Measurements from ENCODE around the gene ASPSCR1. TPM values are rescaled to one million over a fixed set of nuclear protein-coding genes. Genes with fewer than 3 reads are reported as not detected.

ASPSCR1 gene
- total and polyA plus RNA-seq, 4 experiments from 2014 or later: 25.1 to 40.6 (median 38.6) TPM

DNA sequence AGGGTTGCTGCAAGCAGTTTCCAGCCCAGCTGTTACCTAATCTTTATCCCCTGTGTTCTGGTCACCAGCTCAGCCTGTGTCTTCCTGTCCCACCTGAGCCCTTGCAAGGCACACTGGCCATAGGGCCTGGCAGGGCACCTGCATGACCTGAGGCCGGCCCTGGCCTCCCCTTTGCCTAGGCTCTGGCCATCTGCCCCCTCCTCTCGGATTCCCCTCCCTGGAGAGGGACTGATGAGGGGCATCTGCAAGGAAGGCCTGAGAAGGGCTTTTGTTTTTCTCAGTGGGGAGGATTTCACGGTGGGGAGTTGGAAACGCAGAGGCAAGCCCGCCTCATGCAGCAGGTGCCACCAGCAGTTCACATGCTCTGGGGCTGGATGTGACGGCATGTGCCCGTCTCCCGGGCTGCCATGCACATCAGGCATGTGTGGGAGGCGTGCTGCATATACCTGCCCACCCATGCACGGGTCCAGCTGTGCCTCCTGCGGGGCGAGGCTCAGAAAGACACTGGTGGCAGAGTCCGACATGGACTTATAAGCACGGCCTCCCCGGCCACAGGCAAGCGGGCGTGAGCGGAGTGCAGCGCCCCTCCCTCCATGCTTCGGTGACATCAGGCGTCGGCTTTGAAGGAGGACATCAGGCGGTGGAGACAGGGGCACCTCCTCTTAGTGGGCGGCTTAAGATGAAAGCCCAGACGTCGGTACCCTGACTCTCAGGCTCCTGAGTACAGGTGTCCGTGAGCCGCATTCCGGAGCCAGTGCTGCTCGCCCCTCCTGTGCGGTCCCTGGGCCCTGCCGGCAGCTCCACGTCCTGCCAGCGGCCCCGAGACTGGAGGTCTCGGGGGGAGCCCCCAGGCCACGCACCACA is 16.5 kb downstream of the ASPSCR1 start:
- Histone ChIP-seq H3K4me1 (ENCODE audit: insufficient read depth, low read length) (no peaks in the 10 kb centered on the region), H3K27me3 (ENCODE audit: insufficient read depth, low read length) (no peaks in the 10 kb centered on the region), H3K9me3 (ENCODE audit: control insufficient read depth in 1 of 2, low read length in 2 of 2) (no peaks in the 10 kb centered on the region), H3K4me3 (ENCODE audit: low read length in 2 of 2) (no peak overlapping the region), H3K36me3 (ENCODE audit: insufficient read depth, low read length) (no peaks in the 10 kb centered on the region), H3K27ac (ENCODE audit: low read depth, low read length) (no peak overlapping the region)
- intact Hi-C loops (cut with micrococcal nuclease): no loop called here
- no peak overlapping the region for H3K4me3 Mint-ChIP-seq
- peaks cover 2 to 7% of the 10 kb centered on the region in 2 donors for H3K36me3 Mint-ChIP-seq
- H3K27me3 Mint-ChIP-seq: no peaks in the 10 kb centered on the region
- no peak for DNase-seq
- H3K9me3 Mint-ChIP-seq: no peaks in the 10 kb centered on the region
- CTCF ChIA-PET (ENCODE audit: partially characterized antibody): no interaction called here
- POLR2A ChIA-PET (ENCODE audit: partially characterized antibody): no interaction called here
- H3K4me1 Mint-ChIP-seq: peaks cover 4 to 6% (median 5%) of the 10 kb centered on the region in 4 donors
- H3K27ac Mint-ChIP-seq: peak overlapping the region in 1 of 7 donors; percentile 51

DNA sequence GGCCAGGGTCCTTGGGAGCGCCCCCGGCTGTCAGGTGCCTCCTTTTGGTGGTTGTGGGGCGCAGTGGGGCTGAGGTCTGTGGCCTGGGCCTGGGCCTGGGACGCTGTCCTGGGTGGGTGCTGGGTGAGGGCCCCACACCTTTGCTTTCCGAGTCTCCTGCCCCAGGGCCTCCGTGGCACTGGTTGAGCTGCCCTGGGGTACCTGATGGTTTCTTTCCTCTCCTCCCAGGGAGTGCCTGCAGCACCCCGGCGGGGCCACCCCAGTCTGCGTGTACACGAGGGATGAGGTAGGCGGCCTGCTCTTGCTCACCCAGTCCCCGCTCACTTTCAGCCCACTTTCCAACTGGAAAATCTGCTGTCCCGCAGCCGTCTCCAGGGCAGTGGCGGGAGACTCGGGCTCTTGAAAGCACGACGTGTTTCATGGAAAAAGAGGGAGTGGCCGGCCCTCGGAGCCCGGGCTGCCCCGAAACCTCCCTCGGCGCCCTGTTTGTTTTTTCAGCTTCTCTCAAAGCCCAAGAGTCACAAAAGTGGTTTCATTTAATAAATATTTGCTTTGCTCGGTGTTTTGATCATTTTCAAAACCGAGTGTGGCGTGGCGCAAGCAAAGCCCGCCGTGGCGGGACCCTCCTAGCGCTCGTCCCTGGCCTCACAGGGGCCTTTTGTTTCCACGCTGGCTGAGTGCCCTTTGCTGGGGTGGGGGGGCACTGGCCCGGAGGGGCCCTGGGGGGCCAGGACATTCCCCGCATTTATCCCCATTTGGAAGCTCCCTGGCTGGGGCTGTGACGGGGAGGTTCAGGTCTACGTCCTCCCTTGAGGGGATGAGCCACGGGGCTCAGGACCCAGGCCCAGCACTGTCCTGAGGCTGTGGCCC is 17.4 kb downstream of the ASPSCR1 start:
- H3K27me3 Mint-ChIP-seq: no peaks in the 10 kb centered on the region
- ChIA-PET POLR2A (ENCODE audit: partially characterized antibody) (interaction anchor here (0.5 kb wide), 1 partner anchor 378 kb away, joined by 3 read pairs; no protein-coding TSS in a partner anchor), CTCF (ENCODE audit: partially characterized antibody) (no interaction called here)
- Histone ChIP-seq H3K36me3 (ENCODE audit: insufficient read depth, low read length) (no peaks in the 10 kb centered on the region), H3K27ac (ENCODE audit: low read depth, low read length) (no peak overlapping the region), H3K4me3 (ENCODE audit: low read length in 2 of 2) (no peak overlapping the region), H3K9me3 (ENCODE audit: control insufficient read depth in 1 of 2, low read length in 2 of 2) (no peaks in the 10 kb centered on the region), H3K27me3 (ENCODE audit: insufficient read depth, low read length) (no peaks in the 10 kb centered on the region), H3K4me1 (ENCODE audit: insufficient read depth, low read length) (no peaks in the 10 kb centered on the region)
- no peaks in the 10 kb centered on the region for H3K9me3 Mint-ChIP-seq
- no peak overlapping the region for H3K4me3 Mint-ChIP-seq
- H3K27ac Mint-ChIP-seq: no peak overlapping the region
- intact Hi-C loops (cut with micrococcal nuclease): no loop called here
- peaks cover 2 to 7% of the 10 kb centered on the region in 2 donors for H3K36me3 Mint-ChIP-seq
- DNase-seq: no peak
- peaks cover 4 to 6% (median 5%) of the 10 kb centered on the region in 4 donors for H3K4me1 Mint-ChIP-seq

DNA sequence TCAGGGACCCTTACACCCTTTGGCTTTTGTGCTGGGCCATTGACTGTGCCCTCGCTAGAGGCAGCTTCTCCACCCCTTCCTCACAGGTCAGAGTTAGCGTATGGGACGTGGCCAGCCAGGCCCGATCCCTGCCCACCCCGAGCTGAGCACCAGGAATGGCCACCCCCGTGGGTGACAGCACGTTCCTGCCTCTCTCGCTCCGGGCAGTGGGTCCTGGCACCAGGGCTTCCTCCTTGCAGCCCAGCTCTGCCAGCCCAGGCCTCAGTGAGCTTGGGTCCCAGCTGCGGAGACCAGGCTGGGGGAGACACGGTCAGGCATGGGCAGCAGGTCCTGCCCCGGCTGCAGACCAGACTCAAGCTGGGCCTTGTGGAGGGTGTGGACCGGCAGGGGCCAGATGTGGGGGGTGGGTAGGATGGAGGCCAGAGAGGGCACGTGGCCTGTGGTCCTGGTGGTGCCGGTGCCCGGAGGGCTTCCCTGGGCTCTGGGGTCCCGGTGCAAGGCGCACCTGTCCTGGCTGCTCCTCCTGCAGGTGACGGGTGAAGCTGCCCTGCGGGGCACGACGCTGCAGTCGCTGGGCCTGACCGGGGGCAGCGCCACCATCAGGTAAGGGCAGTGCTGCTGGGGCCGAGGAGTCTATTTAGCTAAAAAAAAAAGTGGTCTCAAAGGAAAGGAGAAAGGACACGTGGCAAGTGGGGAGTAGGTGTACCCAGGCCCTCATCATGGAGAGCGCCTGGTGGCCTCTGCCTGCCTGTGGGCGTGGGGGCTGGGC is 18.2 kb downstream of the ASPSCR1 start:
- Mint-ChIP-seq H3K36me3 (peaks cover 2 to 7% of the 10 kb centered on the region in 2 donors), H3K27me3 (no peaks in the 10 kb centered on the region), H3K4me1 (peaks cover 2 to 5% (median 2%) of the 10 kb centered on the region in 4 donors), H3K9me3 (no peaks in the 10 kb centered on the region), H3K27ac (peak overlapping the region in 1 of 7 donors; percentile 37), H3K4me3 (no peak overlapping the region)
- DNase-seq: no peak
- no peak overlapping the region for H3K27ac ChIP-seq (ENCODE audit: low read depth, low read length)
- no peaks in the 10 kb centered on the region for H3K9me3 ChIP-seq (ENCODE audit: control insufficient read depth in 1 of 2, low read length in 2 of 2)
- POLR2A ChIA-PET (ENCODE audit: partially characterized antibody): interaction anchor here (1.3 kb wide), 1 partner anchor 19 kb away, joined by 3 read pairs; the partner anchor contains the start of gene ASPSCR1
- intact Hi-C loops (cut with micrococcal nuclease): no loop called here
- no peaks in the 10 kb centered on the region for H3K27me3 ChIP-seq (ENCODE audit: insufficient read depth, low read length)
- H3K4me1 ChIP-seq (ENCODE audit: insufficient read depth, low read length): no peaks in the 10 kb centered on the region
- no peak overlapping the region for H3K4me3 ChIP-seq (ENCODE audit: low read length in 2 of 2)
- H3K36me3 ChIP-seq (ENCODE audit: insufficient read depth, low read length): no peaks in the 10 kb centered on the region
- CTCF ChIA-PET (ENCODE audit: partially characterized antibody): no interaction called here

DNA sequence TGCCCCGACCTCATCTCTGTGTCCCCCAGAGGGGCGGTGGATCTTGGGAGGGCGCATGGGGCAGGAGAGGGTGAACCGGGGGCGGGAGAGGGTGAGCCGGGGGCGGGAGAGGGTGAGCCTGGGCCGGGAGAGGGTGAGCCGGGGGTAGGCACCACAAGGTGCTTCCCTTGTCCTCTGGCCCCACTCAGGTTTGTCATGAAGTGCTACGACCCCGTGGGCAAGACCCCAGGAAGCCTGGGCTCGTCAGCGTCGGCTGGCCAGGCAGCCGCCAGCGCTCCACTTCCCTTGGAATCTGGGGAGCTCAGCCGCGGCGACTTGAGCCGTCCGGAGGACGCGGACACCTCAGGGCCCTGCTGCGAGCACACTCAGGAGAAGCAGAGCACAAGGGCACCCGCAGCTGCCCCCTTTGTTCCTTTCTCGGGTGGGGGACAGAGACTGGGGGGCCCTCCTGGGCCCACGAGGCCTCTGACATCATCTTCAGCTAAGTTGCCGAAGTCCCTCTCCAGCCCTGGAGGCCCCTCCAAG is 18.9 kb downstream of the ASPSCR1 start:
- DNase-seq: no peak
- no peaks in the 10 kb centered on the region for H3K9me3 Mint-ChIP-seq
- no peak overlapping the region for H3K4me3 Mint-ChIP-seq
- H3K27me3 ChIP-seq (ENCODE audit: insufficient read depth, low read length): no peaks in the 10 kb centered on the region
- H3K9me3 ChIP-seq (ENCODE audit: control insufficient read depth in 1 of 2, low read length in 2 of 2): no peaks in the 10 kb centered on the region
- H3K36me3 Mint-ChIP-seq: peaks cover 2 to 7% of the 10 kb centered on the region in 2 donors
- no peak overlapping the region for H3K27ac Mint-ChIP-seq
- H3K36me3 ChIP-seq (ENCODE audit: insufficient read depth, low read length): no peaks in the 10 kb centered on the region
- no peak overlapping the region for H3K4me3 ChIP-seq (ENCODE audit: low read length in 2 of 2)
- peaks cover 0 to 2% (median 0%) of the 10 kb centered on the region in 4 donors for H3K4me1 Mint-ChIP-seq
- H3K27ac ChIP-seq (ENCODE audit: low read depth, low read length): no peak overlapping the region
- no peaks in the 10 kb centered on the region for H3K27me3 Mint-ChIP-seq
- POLR2A ChIA-PET (ENCODE audit: partially characterized antibody): interaction anchor here (1.3 kb wide), 1 partner anchor 19 kb away, joined by 3 read pairs; the partner anchor contains the start of gene ASPSCR1
- no peaks in the 10 kb centered on the region for H3K4me1 ChIP-seq (ENCODE audit: insufficient read depth, low read length)
- CTCF ChIA-PET (ENCODE audit: partially characterized antibody): no interaction called here
- intact Hi-C loops (cut with micrococcal nuclease): no loop called here

DNA sequence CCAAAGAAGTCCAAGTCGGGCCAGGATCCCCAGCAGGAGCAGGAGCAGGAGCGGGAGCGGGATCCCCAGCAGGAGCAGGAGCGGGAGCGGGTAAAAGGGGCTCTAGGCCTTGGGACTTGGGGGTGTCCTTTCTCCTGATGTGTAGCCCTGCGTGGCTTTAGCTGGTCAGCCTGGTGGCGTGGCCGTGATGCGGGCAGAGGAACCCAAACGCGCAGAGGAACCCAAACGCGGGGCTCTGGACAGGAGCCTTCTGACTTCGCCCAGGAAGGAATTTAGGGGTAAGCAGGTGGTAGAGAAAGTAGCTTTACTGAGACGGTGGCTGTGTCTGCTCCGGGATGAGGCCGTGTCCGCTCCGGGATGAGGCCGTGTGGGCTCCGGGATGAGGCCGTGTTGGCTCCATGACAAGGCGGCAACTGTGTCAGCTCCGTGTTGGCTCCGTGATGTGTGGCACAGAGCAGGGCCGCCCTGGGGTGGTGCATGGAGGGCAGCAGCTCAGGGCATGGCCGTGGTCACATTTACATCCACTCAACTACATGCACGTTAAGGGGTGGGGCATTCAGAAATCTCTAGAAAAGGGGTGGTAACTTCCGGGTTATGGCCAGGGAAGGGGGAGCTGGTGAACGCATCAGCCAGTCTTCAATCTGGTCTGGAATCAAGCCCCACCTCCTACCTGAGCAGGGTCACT is 19.5 kb downstream of the ASPSCR1 start:
- Mint-ChIP-seq H3K9me3 (no peaks in the 10 kb centered on the region), H3K4me3 (no peak overlapping the region), H3K36me3 (peaks cover 2 to 7% of the 10 kb centered on the region in 2 donors), H3K27ac (peak overlapping the region in 1 of 7 donors; percentile 42), H3K27me3 (no peaks in the 10 kb centered on the region), H3K4me1 (no peaks in the 10 kb centered on the region)
- H3K27ac ChIP-seq (ENCODE audit: low read depth, low read length): no peak overlapping the region
- H3K4me1 ChIP-seq (ENCODE audit: insufficient read depth, low read length): no peaks in the 10 kb centered on the region
- no peaks in the 10 kb centered on the region for H3K9me3 ChIP-seq (ENCODE audit: control insufficient read depth in 1 of 2, low read length in 2 of 2)
- intact Hi-C loops (cut with micrococcal nuclease): no loop called here
- no peaks in the 10 kb centered on the region for H3K27me3 ChIP-seq (ENCODE audit: insufficient read depth, low read length)
- H3K4me3 ChIP-seq (ENCODE audit: low read length in 2 of 2): no peak overlapping the region
- CTCF ChIA-PET (ENCODE audit: partially characterized antibody): no interaction called here
- POLR2A ChIA-PET (ENCODE audit: partially characterized antibody): interaction anchor here (0.6 to 1.3 kb wide), 2 partner anchors 20 kb away, joined by 3 read pairs; partner anchors contain the start of gene ASPSCR1
- no peak for DNase-seq
- H3K36me3 ChIP-seq (ENCODE audit: insufficient read depth, low read length): no peaks in the 10 kb centered on the region

DNA sequence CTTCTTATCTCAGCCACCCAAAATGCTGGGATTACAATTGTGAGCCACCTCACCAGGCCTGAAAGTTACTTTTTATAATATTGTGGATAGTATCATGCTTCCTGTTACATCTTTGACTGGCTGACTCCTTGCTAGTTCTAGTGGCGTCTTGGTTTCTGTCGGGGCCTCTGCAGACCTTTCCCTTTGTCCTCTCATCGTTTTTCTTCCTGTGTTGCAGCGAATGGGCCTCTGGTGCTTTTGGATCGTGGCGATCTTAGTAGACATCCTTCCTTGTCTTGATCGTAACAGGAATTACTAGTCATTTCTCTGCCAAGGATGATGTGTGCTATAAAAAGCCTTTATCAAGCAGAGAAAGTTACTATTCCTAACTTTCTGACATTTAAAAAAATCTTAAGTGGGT is 20.8 kb downstream of the ASPSCR1 start:
- intact Hi-C loops (cut with micrococcal nuclease): no loop called here
- ChIA-PET POLR2A (ENCODE audit: partially characterized antibody) (no interaction called here), CTCF (ENCODE audit: partially characterized antibody) (no interaction called here)
- no peak for DNase-seq
- H3K4me1 Mint-ChIP-seq: no peaks in the 10 kb centered on the region
- no peaks in the 10 kb centered on the region for H3K4me1 ChIP-seq (ENCODE audit: insufficient read depth, low read length)
- H3K27me3 Mint-ChIP-seq: no peaks in the 10 kb centered on the region
- no peaks in the 10 kb centered on the region for H3K9me3 ChIP-seq (ENCODE audit: control insufficient read depth in 1 of 2, low read length in 2 of 2)
- H3K9me3 Mint-ChIP-seq: no peaks in the 10 kb centered on the region
- peaks cover 2 to 7% of the 10 kb centered on the region in 2 donors for H3K36me3 Mint-ChIP-seq
- H3K4me3 ChIP-seq (ENCODE audit: low read length in 2 of 2): no peak overlapping the region
- no peak overlapping the region for H3K4me3 Mint-ChIP-seq
- H3K27ac Mint-ChIP-seq: no peak overlapping the region
- H3K27me3 ChIP-seq (ENCODE audit: insufficient read depth, low read length): no peaks in the 10 kb centered on the region
- no peaks in the 10 kb centered on the region for H3K36me3 ChIP-seq (ENCODE audit: insufficient read depth, low read length)
- no peak overlapping the region for H3K27ac ChIP-seq (ENCODE audit: low read depth, low read length)
